GM19467 (cell line): ENCODE measurements around the gene SERPIND1.
"Not testable (repeated sequence)": the region's sequence is repeated elsewhere in the genome, so short reads cannot be mapped to it uniquely, and the experiment has no call there.

ENCODE experiments used
- ATAC-seq: cut with Tn5 transposase; IDR thresholded peaks from one replicate; pipeline ENCODE4 v1.9.1; 2021; ENCODE audit warnings: mild to moderate bottlenecking, moderate library complexity; ENCODE audit not compliant: unreplicated experiment

SERPIND1 gene

GRCh38 chr22:20773793-20774212 lies at the start of gene SERPIND1:
Gene SERPIND1, plus strand, starts transcription at chr22:20774113. Its CDS starts 5,200 bp downstream, at chr22:20779313.
- ATAC-seq, result no peak

- no peak for ATAC-seq
These were observed 49.0 kb upstream of the SERPIND1 start for GRCh38 chr22:20724676-20725454.

DNA sequence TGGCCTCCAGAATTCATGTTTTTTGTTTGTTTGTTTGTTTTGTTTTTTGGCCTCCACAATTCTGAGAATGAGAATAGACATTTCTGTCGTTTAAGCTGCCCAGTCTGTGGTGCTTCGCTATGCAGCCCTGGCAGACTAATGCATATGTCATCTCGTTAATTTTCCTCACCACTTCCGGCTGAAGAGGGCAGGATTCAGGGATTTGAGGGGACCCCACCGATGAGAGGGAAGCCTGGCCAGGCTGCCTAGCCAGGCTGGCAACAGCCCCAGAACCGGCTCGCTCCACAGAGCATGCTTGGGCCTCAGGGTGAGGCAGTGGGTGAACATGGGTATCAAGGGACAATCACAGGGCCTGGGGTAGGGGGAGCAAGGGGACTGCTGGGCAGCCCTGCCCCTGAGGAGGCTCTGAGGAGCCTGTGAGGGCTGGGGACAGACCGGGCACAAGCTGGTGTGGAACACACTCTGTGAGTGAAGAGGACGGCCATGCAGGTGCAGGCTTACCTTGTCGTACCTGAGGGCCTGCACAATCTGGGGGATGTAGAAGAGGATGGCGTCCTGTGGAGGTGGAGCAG lies 47.8 kb upstream of the SERPIND1 start:
- no peak for ATAC-seq

- no peak for ATAC-seq
These were observed 46.5 kb upstream of the SERPIND1 start for GRCh38 chr22:20727118-20728015.

GRCh38 chr22:20728523-20729190 lies 45.3 kb upstream of the SERPIND1 start:
- ATAC-seq, result no peak

DNA sequence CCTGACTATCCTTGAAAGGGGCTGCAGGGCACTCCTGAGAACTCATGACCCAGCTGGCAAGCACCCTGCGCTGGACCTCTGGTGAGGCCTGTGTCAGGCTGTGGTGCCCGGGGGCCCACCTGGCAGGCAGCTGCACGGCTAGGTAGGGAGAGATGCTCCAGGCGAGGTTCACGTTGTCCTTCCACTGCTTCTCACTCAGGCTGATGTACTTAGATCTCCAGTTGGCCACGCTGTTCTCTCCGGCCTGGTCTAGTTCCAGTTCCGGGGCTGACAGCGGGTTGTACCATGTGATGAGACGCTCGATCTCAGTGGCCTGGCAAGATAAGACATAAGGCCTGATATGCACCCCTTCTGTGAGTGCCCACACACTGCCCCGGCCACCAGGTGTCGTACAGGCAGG lies 44.7 kb upstream of the SERPIND1 start:
- no peak for ATAC-seq

- ATAC-seq, result not testable (repeated sequence)
These were observed 41.5 kb upstream of the SERPIND1 start for GRCh38 chr22:20732431-20732830.

- ATAC-seq, result not testable (repeated sequence)
These were observed 38.4 kb upstream of the SERPIND1 start for GRCh38 chr22:20735356-20736162.

GRCh38 chr22:20736891-20737290 lies 37.0 kb upstream of the SERPIND1 start:
- not testable (repeated sequence) for ATAC-seq

GRCh38 chr22:20738394-20739089 lies 35.4 kb upstream of the SERPIND1 start:
- no peak for ATAC-seq

GRCh38 chr22:20740222-20740951 lies 33.5 kb upstream of the SERPIND1 start:
- ATAC-seq, result no peak

DNA sequence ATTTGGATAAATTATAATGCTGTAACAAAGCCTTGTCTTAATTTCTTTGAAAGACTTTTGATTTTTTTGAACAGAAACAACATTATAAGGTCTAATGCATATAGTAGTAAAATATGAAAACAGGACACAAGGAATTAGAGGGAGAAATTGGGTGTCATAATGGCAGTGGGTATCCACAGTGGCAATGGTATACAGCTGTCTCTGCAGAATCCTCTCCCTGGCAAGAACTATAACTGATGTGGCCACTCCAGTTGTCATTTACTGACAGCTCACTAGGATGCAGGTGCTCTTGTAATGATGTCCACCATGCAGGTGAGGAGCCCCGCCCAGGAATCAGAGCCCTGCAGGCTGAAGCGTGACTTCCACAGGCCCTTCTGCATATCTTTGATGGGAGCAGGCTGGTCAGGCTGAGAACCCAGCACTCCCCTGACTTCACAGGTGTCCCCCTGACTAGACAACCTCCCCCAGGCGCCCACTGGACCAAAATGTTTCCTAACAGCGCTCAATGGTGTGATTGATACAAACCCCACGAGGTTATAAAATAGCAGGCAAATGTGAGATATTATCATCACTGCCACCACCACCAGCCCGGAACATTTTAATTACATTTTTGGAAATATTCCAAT lies 32.8 kb upstream of the SERPIND1 start:
- no peak for ATAC-seq

DNA sequence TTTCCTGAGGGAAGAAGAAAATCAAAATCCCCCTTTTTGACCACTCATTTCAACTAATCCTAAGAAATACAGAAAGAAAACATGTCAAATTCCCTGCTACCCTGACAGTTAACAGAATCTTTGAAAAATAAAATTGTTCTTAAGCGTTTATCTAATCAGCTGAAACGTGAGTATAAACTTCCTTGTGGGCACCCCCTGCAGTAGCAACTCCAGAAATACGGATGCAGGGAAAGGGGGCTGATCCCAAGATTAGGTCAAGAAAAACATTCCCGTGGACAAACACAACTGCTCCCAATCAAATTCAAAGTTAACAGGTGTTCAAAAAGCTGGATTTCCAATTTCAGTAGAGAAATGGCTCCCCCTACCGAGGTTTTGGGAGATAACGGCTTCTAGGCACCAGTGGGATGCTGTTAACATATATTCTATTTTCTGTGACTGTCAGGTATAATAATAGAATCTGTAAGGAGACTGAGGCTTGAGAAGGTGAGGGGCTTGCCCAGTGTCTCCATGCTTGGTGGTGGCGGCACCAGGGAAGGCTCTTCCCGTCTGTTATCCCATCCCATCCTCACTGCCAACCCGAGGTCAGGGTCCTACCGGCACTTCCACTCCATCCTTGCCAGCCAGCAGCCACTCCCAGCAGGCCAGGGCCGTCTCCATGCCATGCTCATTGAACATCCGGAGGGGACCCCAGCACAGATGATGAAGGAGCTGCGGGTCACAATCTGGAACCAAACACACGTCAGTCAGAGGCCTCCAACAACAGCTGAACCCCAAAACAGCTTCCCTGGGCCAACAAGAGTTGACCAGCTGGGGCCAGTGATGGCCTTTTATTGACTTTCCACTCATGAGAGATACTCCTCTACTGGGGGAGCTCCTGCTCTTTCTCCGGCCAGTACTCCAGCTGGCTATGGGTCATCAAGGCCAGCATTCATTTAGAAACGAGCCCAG lies 32.0 kb upstream of the SERPIND1 start:
- ATAC-seq, result no peak

GRCh38 chr22:20742764-20743163 lies 31.1 kb upstream of the SERPIND1 start:
- ATAC-seq, result no peak

GRCh38 chr22:20744456-20744855 lies 29.5 kb upstream of the SERPIND1 start:
- ATAC-seq, result no peak

GRCh38 chr22:20745119-20745518 lies 28.8 kb upstream of the SERPIND1 start:
- no peak for ATAC-seq
